Neural crest cell (in vitro differentiated cells): ENCODE results near the gene WDR33. TPM values are rescaled to one million over a fixed set of nuclear protein-coding genes. Genes with fewer than 3 reads are reported as not detected.
"Not testable (repeated sequence)": the region's sequence is repeated elsewhere in the genome, so short reads cannot be mapped to it uniquely, and the experiment has no call there.

ENCODE experiments used
- DNase-seq: peaks from one replicate; pipeline ENCODE4 v3.0.0; 2021; ENCODE audit warnings: low read depth, mixed read lengths, low spot score
- H3K27ac Mint-ChIP-seq: one replicate; pipeline ENCODE4 v1.8.0; 2021; ENCODE audit warnings: mild to moderate bottlenecking, mixed read lengths; ENCODE audit not compliant: unreplicated experiment
- H3K27me3 Mint-ChIP-seq: 2 replicates; pipeline ENCODE4 v1.8.0; 2021; ENCODE audit warnings: low read depth, mild to moderate bottlenecking, mixed read lengths
- H3K36me3 Mint-ChIP-seq: 2 replicates; pipeline ENCODE4 v1.8.0; 2021; ENCODE audit warnings: low read depth, mild to moderate bottlenecking, mixed read lengths
- H3K4me1 Mint-ChIP-seq: 2 replicates; pipeline ENCODE4 v1.8.0; 2021; ENCODE audit warnings: mixed read lengths
- H3K4me3 Mint-ChIP-seq: one replicate; pipeline ENCODE4 v1.8.0; 2021; ENCODE audit warnings: mild to moderate bottlenecking, mixed read lengths
- H3K9me3 Mint-ChIP-seq: 2 replicates; pipeline ENCODE4 v1.8.0; 2021; ENCODE audit warnings: mixed read lengths
- CTCF ChIP-seq: fragments of 200-600 bp; sonication (generic); conservative IDR thresholded peaks from 2 replicates; pipeline ENCODE4 v1.5.0; 2021; ENCODE audit warnings: antibody characterized with exemption, mild to moderate bottlenecking
- total RNA-seq: library from RNA; stranded (reverse); gene quantifications from 2 replicates; pipeline ENCODE4 v1.2.1, GENCODE V29; 2021

WDR33 gene
- total RNA-seq, 1 donor from 2014 or later = 72.4 TPM

GRCh38 chr2:127818794-127819425 lies 7.9 kb upstream of the WDR33 start:
- peaks cover 4% of the 10 kb centered on the region for H3K36me3 Mint-ChIP-seq
- no peak for DNase-seq
- no peak overlapping the region for H3K4me3 Mint-ChIP-seq

GRCh38 chr2:127818241-127818640 lies 7.3 kb upstream of the WDR33 start:
- no peaks in the 10 kb centered on the region for H3K4me1 Mint-ChIP-seq
- H3K27ac Mint-ChIP-seq = no peak overlapping the region
- DNase-seq = no peak
- no peak overlapping the region for H3K4me3 Mint-ChIP-seq
- no peak for TF ChIP-seq CTCF
- H3K27me3 Mint-ChIP-seq = peaks cover 30% of the 10 kb centered on the region
- H3K36me3 Mint-ChIP-seq = peaks cover 4% of the 10 kb centered on the region
- H3K9me3 Mint-ChIP-seq = peaks cover 4% of the 10 kb centered on the region

More at GRCh38 chr2:127818794-127819425, 7.9 kb upstream of the WDR33 start:
- Mint-ChIP-seq H3K27me3 (peaks cover 30% of the 10 kb centered on the region), H3K27ac (no peak overlapping the region), H3K4me1 (no peaks in the 10 kb centered on the region), H3K9me3 (peaks cover 4% of the 10 kb centered on the region)
- no peak for TF ChIP-seq CTCF

GRCh38 chr2:127814677-127815076 lies 3.7 kb upstream of the WDR33 start:
- H3K4me1 Mint-ChIP-seq = peaks cover 20% of the 10 kb centered on the region
- peaks cover 6% of the 10 kb centered on the region for H3K36me3 Mint-ChIP-seq
- no peak overlapping the region for H3K27ac Mint-ChIP-seq
- no peaks in the 10 kb centered on the region for H3K9me3 Mint-ChIP-seq
- TF ChIP-seq CTCF = no peak
- no peak for DNase-seq
- peaks cover 27% of the 10 kb centered on the region for H3K27me3 Mint-ChIP-seq
- H3K4me3 Mint-ChIP-seq = peak overlapping the region; percentile 32

- DNase-seq, H3K9me3 Mint-ChIP-seq, H3K27ac Mint-ChIP-seq, H3K36me3 Mint-ChIP-seq: not testable (repeated sequence)
- Mint-ChIP-seq H3K4me1 (peaks cover 32% of the 10 kb centered on the region), H3K4me3 (peak overlapping the region; percentile 97), H3K27me3 (peaks cover 18% of the 10 kb centered on the region)
These were observed 1.5 kb upstream of the WDR33 start for GRCh38 chr2:127812441-127812840.

- peak overlapping the region; percentile 99 for H3K27ac Mint-ChIP-seq
- no peak for TF ChIP-seq CTCF
- peaks cover 36% of the 10 kb centered on the region for H3K4me1 Mint-ChIP-seq
- peaks cover 11% of the 10 kb centered on the region for H3K27me3 Mint-ChIP-seq
- no peaks in the 10 kb centered on the region for H3K9me3 Mint-ChIP-seq
- peaks cover 9% of the 10 kb centered on the region for H3K36me3 Mint-ChIP-seq
- peak overlapping the region; percentile 97 for H3K4me3 Mint-ChIP-seq
- DNase-seq = no peak
These were observed 688 bp upstream of the WDR33 start for GRCh38 chr2:127811397-127812321.

GRCh38 chr2:127810156-127810618 lies 784 bp downstream of the WDR33 start:
- DNase-seq = no peak
- H3K27me3 Mint-ChIP-seq = peaks cover 4% of the 10 kb centered on the region

More at GRCh38 chr2:127810156-127810618, 784 bp downstream of the WDR33 start:
- Mint-ChIP-seq H3K4me1 (peaks cover 40% of the 10 kb centered on the region), H3K4me3 (peak overlapping the region; percentile 97), H3K9me3 (no peaks in the 10 kb centered on the region), H3K36me3 (peaks cover 9% of the 10 kb centered on the region), H3K27ac (peak overlapping the region; percentile 99)
- TF ChIP-seq CTCF = no peak
